ENCODE measurements around the gene ARMH4. TPM values are rescaled to one million over a fixed set of nuclear protein-coding genes. Genes with fewer than 3 reads are reported as not detected.

ARMH4 gene
- 0.43 TPM for polyA plus RNA-seq (2012; ENCODE audit: insufficient read length, low read depth)

DNA sequence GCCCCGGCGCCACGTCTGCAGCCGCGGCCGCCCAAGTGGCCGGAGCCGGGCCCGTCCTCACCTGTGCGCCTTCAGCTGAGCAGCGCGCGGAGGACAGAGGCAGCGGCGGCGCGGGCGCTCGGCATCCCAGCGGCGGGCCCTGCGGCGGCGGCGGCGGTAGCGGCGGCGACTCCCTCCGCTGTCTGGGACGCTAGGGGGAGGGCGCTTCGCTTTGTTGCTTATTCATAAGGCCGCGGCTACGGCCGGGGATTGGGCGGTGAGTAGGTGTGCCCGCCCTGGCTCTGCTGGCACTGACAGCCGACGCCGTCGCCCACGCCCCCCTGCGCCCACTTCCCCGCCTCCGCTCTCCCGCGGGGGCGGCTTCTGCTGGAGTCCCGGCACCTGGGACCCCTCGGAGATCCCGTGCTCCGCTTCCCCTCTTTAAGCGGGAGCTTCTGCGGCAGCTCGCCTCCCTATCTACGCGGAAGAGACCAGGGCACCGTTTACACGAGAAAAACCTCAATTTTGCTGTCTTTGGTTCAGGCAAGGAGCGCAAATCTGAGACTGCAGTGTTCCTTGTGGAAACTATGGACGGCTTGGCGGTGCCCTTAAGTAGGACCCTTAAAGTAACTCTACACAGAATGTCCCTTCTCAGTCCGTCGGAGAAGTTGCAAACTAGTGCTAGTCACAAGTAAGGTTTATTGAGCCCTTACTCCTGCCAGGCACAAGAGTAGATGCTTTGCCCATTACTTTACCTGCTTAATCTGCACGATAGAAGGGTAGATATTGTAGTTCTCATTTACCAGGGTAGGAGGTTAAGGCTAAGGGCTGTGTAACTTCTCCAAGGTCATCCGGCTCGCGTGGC, at the start of gene ARMH4:
Gene ARMH4 (minus strand): TSS at position 200 of the 844 bp plus-strand sequence. CDS start 12,855 bp downstream, outside the sequence.
- TF ChIP-seq FOXP2 (optimal IDR thresholded peaks at IDR 0.05; ENCODE audit: borderline replicate concordance, extremely low read depth, extremely low read length, insufficient read depth) (no peak), TAF1 (IDR thresholded peaks at IDR 0.05; ENCODE audit: borderline replicate concordance, insufficient read depth, low read length) (no peak), SIN3A (IDR thresholded peaks at IDR 0.05; ENCODE audit: borderline replicate concordance, insufficient read depth, low read length) (no peak), POLR2AphosphoS5 (IDR thresholded peaks at IDR 0.05; ENCODE audit: low read depth, low read length) (no peak)
- TF ChIP-seq, protein P1, sequence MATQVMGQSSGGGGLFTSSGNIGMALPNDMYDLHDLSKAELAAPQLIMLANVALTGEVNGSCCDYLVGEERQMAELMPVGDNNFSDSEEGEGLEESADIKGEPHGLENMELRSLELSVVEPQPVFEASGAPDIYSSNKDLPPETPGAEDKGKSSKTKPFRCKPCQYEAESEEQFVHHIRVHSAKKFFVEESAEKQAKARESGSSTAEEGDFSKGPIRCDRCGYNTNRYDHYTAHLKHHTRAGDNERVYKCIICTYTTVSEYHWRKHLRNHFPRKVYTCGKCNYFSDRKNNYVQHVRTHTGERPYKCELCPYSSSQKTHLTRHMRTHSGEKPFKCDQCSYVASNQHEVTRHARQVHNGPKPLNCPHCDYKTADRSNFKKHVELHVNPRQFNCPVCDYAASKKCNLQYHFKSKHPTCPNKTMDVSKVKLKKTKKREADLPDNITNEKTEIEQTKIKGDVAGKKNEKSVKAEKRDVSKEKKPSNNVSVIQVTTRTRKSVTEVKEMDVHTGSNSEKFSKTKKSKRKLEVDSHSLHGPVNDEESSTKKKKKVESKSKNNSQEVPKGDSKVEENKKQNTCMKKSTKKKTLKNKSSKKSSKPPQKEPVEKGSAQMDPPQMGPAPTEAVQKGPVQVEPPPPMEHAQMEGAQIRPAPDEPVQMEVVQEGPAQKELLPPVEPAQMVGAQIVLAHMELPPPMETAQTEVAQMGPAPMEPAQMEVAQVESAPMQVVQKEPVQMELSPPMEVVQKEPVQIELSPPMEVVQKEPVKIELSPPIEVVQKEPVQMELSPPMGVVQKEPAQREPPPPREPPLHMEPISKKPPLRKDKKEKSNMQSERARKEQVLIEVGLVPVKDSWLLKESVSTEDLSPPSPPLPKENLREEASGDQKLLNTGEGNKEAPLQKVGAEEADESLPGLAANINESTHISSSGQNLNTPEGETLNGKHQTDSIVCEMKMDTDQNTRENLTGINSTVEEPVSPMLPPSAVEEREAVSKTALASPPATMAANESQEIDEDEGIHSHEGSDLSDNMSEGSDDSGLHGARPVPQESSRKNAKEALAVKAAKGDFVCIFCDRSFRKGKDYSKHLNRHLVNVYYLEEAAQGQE (IDR thresholded peaks at IDR 0.05; ENCODE audit: insufficient read depth in 1 of 2, low read depth in 2 of 2, low read length in 2 of 2) = no peak

DNA sequence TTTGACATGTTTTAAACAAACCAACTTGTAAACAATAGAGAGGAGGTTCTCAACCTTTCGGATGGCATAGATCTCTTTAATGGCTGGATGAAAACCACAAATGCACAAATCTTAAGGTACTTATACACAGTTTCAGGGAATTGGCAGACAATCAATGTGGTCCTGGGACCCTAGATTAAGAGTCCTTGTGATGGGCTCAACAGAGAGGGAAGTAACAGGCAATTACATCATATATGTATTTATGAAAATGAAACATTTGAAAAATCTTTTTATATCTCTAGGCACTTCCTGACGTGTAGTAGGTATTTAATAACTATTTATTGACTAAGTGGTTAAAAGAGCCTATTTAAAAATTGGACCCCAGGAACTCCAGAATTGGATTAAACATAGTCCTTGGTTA, 48.8 kb upstream of the ARMH4 start:
- TF ChIP-seq, protein P1 (IDR thresholded peaks at IDR 0.05; ENCODE audit: insufficient read depth in 1 of 2, low read depth in 2 of 2, low read length in 2 of 2) = no peak
- no peak for TF ChIP-seq SIN3A (IDR thresholded peaks at IDR 0.05; ENCODE audit: borderline replicate concordance, insufficient read depth, low read length)
- no peak for TF ChIP-seq FOXP2 (optimal IDR thresholded peaks at IDR 0.05; ENCODE audit: borderline replicate concordance, extremely low read depth, extremely low read length, insufficient read depth)
- no peak for TF ChIP-seq TAF1 (IDR thresholded peaks at IDR 0.05; ENCODE audit: borderline replicate concordance, insufficient read depth, low read length)
- no peak for TF ChIP-seq POLR2AphosphoS5 (IDR thresholded peaks at IDR 0.05; ENCODE audit: low read depth, low read length)

DNA sequence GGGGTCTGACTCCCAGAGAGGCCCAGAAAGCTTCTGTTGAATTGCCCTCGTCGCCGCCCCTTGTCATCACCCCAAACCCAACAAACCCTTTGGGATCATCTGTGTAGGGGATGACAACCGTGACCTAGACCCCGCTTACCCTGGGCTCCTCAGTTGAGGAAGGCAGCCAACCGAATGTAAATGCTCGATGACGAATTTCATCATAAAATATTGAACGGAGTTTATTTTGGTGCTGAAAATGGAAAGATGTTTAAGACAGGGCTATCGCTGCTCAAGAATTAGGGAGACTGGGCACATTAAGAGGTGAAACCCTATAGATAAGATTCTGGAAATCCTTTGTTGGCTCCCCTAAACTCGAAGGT, 48.4 kb upstream of the ARMH4 start:
- no peak for TF ChIP-seq TAF1 (IDR thresholded peaks at IDR 0.05; ENCODE audit: borderline replicate concordance, insufficient read depth, low read length)
- TF ChIP-seq SIN3A (IDR thresholded peaks at IDR 0.05; ENCODE audit: borderline replicate concordance, insufficient read depth, low read length) = no peak
- no peak for TF ChIP-seq FOXP2 (optimal IDR thresholded peaks at IDR 0.05; ENCODE audit: borderline replicate concordance, extremely low read depth, extremely low read length, insufficient read depth)
- TF ChIP-seq POLR2AphosphoS5 (IDR thresholded peaks at IDR 0.05; ENCODE audit: low read depth, low read length) = no peak
- TF ChIP-seq, protein P1 (IDR thresholded peaks at IDR 0.05; ENCODE audit: insufficient read depth in 1 of 2, low read depth in 2 of 2, low read length in 2 of 2) = no peak

- no peak for TF ChIP-seq SIN3A (IDR thresholded peaks at IDR 0.05; ENCODE audit: borderline replicate concordance, insufficient read depth, low read length)
- TF ChIP-seq POLR2AphosphoS5 (IDR thresholded peaks at IDR 0.05; ENCODE audit: low read depth, low read length) = peak; percentile 68
- peak; percentile 72 for TF ChIP-seq FOXP2 (optimal IDR thresholded peaks at IDR 0.05; ENCODE audit: borderline replicate concordance, extremely low read depth, extremely low read length, insufficient read depth)
Observed at GRCh38 chr14:58199726-58200479, 47.9 kb upstream of the ARMH4 start, which contains the start of gene ACTR10. TSS of gene ACTR10 (plus strand) at chr14:58200149. CDS start at chr14:58200218, 69 bp downstream.

- TF ChIP-seq FOXP2 (optimal IDR thresholded peaks at IDR 0.05; ENCODE audit: borderline replicate concordance, extremely low read depth, extremely low read length, insufficient read depth) = no peak
Observed at GRCh38 chr14:58198086-58198485, 46.1 kb upstream of the ARMH4 start.
